ENCODE results near the gene MYO7B.

DNA sequence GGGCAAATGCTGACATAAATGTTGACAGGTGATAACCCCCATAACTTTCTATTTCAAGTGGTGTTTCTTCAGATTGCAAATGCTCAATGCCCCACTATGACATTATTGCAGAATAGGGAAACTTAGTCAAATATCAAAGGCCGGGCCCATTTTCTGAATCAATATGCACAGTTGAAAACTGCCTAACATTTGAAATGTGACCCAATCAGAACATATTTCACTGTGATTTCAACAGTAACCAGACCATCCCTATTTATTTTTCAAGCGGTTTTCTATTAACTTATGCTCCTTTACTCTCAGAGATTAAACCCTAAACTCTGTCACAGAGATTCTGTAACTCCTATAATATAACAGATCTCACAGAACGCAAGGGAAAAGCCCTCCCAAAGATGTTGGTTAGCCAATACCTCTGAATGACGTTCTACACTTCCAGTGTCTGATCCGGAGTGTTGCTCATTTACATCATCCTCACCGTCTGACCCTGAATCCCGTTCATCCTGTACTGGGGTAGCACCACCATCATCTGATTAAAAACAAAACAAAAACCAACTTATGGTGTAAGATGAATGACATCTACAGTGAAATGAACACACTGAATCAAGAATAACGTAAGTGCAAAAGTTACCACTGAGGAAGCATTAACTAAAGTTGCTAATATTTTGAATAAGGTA, 12.1 kb upstream of the MYO7B start:
- TF ChIP-seq POLR2A (IDR thresholded peaks at IDR 0.05; ENCODE audit: low read length) (no peak), PBX3 (IDR thresholded peaks at IDR 0.05) (no peak), SMC3 (IDR thresholded peaks at IDR 0.05) (no peak), TFCP2L1 (CRISPR knock-in tag; IDR thresholded peaks at IDR 0.05) (no peak), RCOR1 (IDR thresholded peaks at IDR 0.05; ENCODE audit: low read depth, low read length) (no peak)
- TF ChIP-seq, protein P1, sequence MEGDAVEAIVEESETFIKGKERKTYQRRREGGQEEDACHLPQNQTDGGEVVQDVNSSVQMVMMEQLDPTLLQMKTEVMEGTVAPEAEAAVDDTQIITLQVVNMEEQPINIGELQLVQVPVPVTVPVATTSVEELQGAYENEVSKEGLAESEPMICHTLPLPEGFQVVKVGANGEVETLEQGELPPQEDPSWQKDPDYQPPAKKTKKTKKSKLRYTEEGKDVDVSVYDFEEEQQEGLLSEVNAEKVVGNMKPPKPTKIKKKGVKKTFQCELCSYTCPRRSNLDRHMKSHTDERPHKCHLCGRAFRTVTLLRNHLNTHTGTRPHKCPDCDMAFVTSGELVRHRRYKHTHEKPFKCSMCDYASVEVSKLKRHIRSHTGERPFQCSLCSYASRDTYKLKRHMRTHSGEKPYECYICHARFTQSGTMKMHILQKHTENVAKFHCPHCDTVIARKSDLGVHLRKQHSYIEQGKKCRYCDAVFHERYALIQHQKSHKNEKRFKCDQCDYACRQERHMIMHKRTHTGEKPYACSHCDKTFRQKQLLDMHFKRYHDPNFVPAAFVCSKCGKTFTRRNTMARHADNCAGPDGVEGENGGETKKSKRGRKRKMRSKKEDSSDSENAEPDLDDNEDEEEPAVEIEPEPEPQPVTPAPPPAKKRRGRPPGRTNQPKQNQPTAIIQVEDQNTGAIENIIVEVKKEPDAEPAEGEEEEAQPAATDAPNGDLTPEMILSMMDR (IDR thresholded peaks at IDR 0.05) = no peak

Measured in A549 (cell line).